ENCODE measurements around the gene PAPPA2.

Gene PAPPA2

GRCh38 chr1:176705585-176705984 is 242.6 kb downstream of the PAPPA2 start:
- Histone ChIP-seq H3K27ac (ENCODE audit: extremely low read depth, low read depth, low read length) (no peak overlapping the region), H3K4me3 (ENCODE audit: low read depth, low read length) (no peak overlapping the region), H3K4me1 (ENCODE audit: control insufficient read depth, insufficient read depth, low read length) (no peaks in the 10 kb centered on the region), H3K36me3 (ENCODE audit: control insufficient read depth in 2 of 2, insufficient read depth in 1 of 2, low read length in 2 of 2) (no peaks in the 10 kb centered on the region), H3K9me3 (ENCODE audit: control insufficient read depth, insufficient read depth, low read depth, low read length) (no peaks in the 10 kb centered on the region)
- TF ChIP-seq ZNF530 (tag by site-specific recombination; IDR thresholded peaks at IDR 0.05; ENCODE audit: low read depth) (no peak), ZNF843 (tag by site-specific recombination; IDR thresholded peaks at IDR 0.05) (no peak), PRDM6 (tag by site-specific recombination; IDR thresholded peaks at IDR 0.05) (no peak), ZFHX2 (tag by site-specific recombination; conservative IDR thresholded peaks at IDR 0.05) (no peak)
- CTCF ChIA-PET = interaction anchor here (1.4 to 2.1 kb wide), 3 partner anchors 11 to 145 kb away, joined by 5 to 8 read pairs (median 6); no protein-coding TSS in a partner anchor
- POLR2A ChIA-PET = no interaction called here

GRCh38 chr1:176717066-176717750 is 254.2 kb downstream of the PAPPA2 start:
- TF ChIP-seq FEZF1 (tag by site-specific recombination; IDR thresholded peaks at IDR 0.05) = no peak
- TF ChIP-seq WT1 (tag by site-specific recombination; IDR thresholded peaks at IDR 0.05) = no peak
- no peak for TF ChIP-seq ZEB2 (tag by site-specific recombination; IDR thresholded peaks at IDR 0.05)
- ChIA-PET CTCF (no interaction called here), POLR2A (no interaction called here)
- Histone ChIP-seq H3K27ac (ENCODE audit: extremely low read depth, low read depth, low read length) (no peak overlapping the region), H3K9me3 (ENCODE audit: control insufficient read depth, insufficient read depth, low read depth, low read length) (no peaks in the 10 kb centered on the region), H3K4me1 (ENCODE audit: control insufficient read depth, insufficient read depth, low read length) (no peaks in the 10 kb centered on the region), H3K4me3 (ENCODE audit: low read depth, low read length) (no peak overlapping the region), H3K36me3 (ENCODE audit: control insufficient read depth in 2 of 2, insufficient read depth in 1 of 2, low read length in 2 of 2) (no peaks in the 10 kb centered on the region)

GRCh38 chr1:176719447-176719846 is 256.5 kb downstream of the PAPPA2 start:
- H3K4me3 ChIP-seq (ENCODE audit: low read depth, low read length) = no peak overlapping the region
- no peaks in the 10 kb centered on the region for H3K9me3 ChIP-seq (ENCODE audit: control insufficient read depth, insufficient read depth, low read depth, low read length)
- ChIA-PET POLR2A (no interaction called here), CTCF (no interaction called here)
- TF ChIP-seq ZIC2 (tag by site-specific recombination; IDR thresholded peaks at IDR 0.05) = no peak
- TF ChIP-seq ZNF830 (tag by site-specific recombination; IDR thresholded peaks at IDR 0.05; ENCODE audit: low read depth) = no peak
- TF ChIP-seq ZNF391 (tag by site-specific recombination; IDR thresholded peaks at IDR 0.05; ENCODE audit: borderline replicate concordance, low read depth) = no peak
- no peak for TF ChIP-seq ZNF221 (tag by site-specific recombination; IDR thresholded peaks at IDR 0.05; ENCODE audit: borderline replicate concordance)
- no peak for TF ChIP-seq ZNF37A (tag by site-specific recombination; IDR thresholded peaks at IDR 0.05)
- H3K4me1 ChIP-seq (ENCODE audit: control insufficient read depth, insufficient read depth, low read length) = no peaks in the 10 kb centered on the region
- H3K27ac ChIP-seq (ENCODE audit: extremely low read depth, low read depth, low read length) = no peak overlapping the region
- no peaks in the 10 kb centered on the region for H3K36me3 ChIP-seq (ENCODE audit: control insufficient read depth in 2 of 2, insufficient read depth in 1 of 2, low read length in 2 of 2)

GRCh38 chr1:176720838-176721237 is 257.9 kb downstream of the PAPPA2 start:
- no peaks in the 10 kb centered on the region for H3K36me3 ChIP-seq (ENCODE audit: control insufficient read depth in 2 of 2, insufficient read depth in 1 of 2, low read length in 2 of 2)
- no peak overlapping the region for H3K4me3 ChIP-seq (ENCODE audit: low read depth, low read length)
- CTCF ChIA-PET = no interaction called here
- TF ChIP-seq ZNF610 (tag by site-specific recombination; IDR thresholded peaks at IDR 0.05; ENCODE audit: borderline replicate concordance) = no peak
- no peaks in the 10 kb centered on the region for H3K9me3 ChIP-seq (ENCODE audit: control insufficient read depth, insufficient read depth, low read depth, low read length)
- H3K27ac ChIP-seq (ENCODE audit: extremely low read depth, low read depth, low read length) = no peak overlapping the region
- POLR2A ChIA-PET = no interaction called here
- no peaks in the 10 kb centered on the region for H3K4me1 ChIP-seq (ENCODE audit: control insufficient read depth, insufficient read depth, low read length)

- H3K4me1 ChIP-seq (ENCODE audit: control insufficient read depth, insufficient read depth, low read length) = no peaks in the 10 kb centered on the region
- no peak overlapping the region for H3K27ac ChIP-seq (ENCODE audit: extremely low read depth, low read depth, low read length)
- ChIA-PET POLR2A (no interaction called here), CTCF (interaction anchor here (1.5 kb wide), 1 partner anchor 13 kb away, joined by 3 read pairs; no protein-coding TSS in a partner anchor)
- H3K9me3 ChIP-seq (ENCODE audit: control insufficient read depth, insufficient read depth, low read depth, low read length) = no peaks in the 10 kb centered on the region
- H3K4me3 ChIP-seq (ENCODE audit: low read depth, low read length) = no peak overlapping the region
- no peaks in the 10 kb centered on the region for H3K36me3 ChIP-seq (ENCODE audit: control insufficient read depth in 2 of 2, insufficient read depth in 1 of 2, low read length in 2 of 2)
- TF ChIP-seq SP3 (tag by site-specific recombination; IDR thresholded peaks at IDR 0.05) (no peak), KLF10 (tag by site-specific recombination; IDR thresholded peaks at IDR 0.05) (no peak), PRDM1 (tag by site-specific recombination; IDR thresholded peaks at IDR 0.05) (no peak), ZNF843 (tag by site-specific recombination; IDR thresholded peaks at IDR 0.05) (no peak), BCL11A (tag by site-specific recombination; IDR thresholded peaks at IDR 0.05; ENCODE audit: low read depth) (no peak), ZNF549 (tag by site-specific recombination; IDR thresholded peaks at IDR 0.05) (no peak), REPIN1 (tag by site-specific recombination; IDR thresholded peaks at IDR 0.05; ENCODE audit: low read depth) (no peak), ZNF239 (tag by site-specific recombination; IDR thresholded peaks at IDR 0.05) (no peak), PRDM4 (tag by site-specific recombination; IDR thresholded peaks at IDR 0.05) (no peak), ZNF155 (tag by site-specific recombination; IDR thresholded peaks at IDR 0.05) (no peak), ZNF324 (tag by site-specific recombination; IDR thresholded peaks at IDR 0.05) (no peak)
Observed at GRCh38 chr1:176733661-176734060, 270.7 kb downstream of the PAPPA2 start.
